Ureter (tissue), 1 donor: ENCODE data around the gene LZIC. TPM values are rescaled to one million over a fixed set of nuclear protein-coding genes. Genes with fewer than 3 reads are reported as not detected.

Experiments used
- DNase-seq: peaks from one replicate; pipeline ENCODE4 v3.0.0-alpha.2; 2020; ENCODE audit warnings: low spot score
- total RNA-seq: library from RNA; stranded (reverse); gene quantifications from one replicate; pipeline ENCODE4 v1.2.4, GENCODE V29; 2023
- donor health status: DM: yes; HTN: yes; CAD: no.

Gene LZIC
- total RNA-seq, 1 donor from 2014 or later: 27.5 TPM

GRCh38 chr1:9910423-9911178 is 32.6 kb downstream of the LZIC start:
- DNase-seq: peak; percentile 100

GRCh38 chr1:9910076-9910422 is 33.1 kb downstream of the LZIC start, which contains the start of gene CTNNBIP1:
Gene CTNNBIP1, minus strand, starts transcription at chr1:9910269. Its CDS starts 38,205 bp downstream, at chr1:9872064.
- no peak for DNase-seq

- peak; percentile 55 for DNase-seq
Measured at GRCh38 chr1:9909234-9910046, 33.8 kb downstream of the LZIC start.

- no peak for DNase-seq
Measured at GRCh38 chr1:9908871-9909233, 34.3 kb downstream of the LZIC start.

- no peak for DNase-seq
Measured at GRCh38 chr1:9907441-9907840, 35.8 kb downstream of the LZIC start.

- no peak for DNase-seq
Measured at GRCh38 chr1:9906466-9906865, 36.7 kb downstream of the LZIC start.

GRCh38 chr1:9905010-9905409 is 38.2 kb downstream of the LZIC start:
- DNase-seq: no peak

- no peak for DNase-seq
Measured at GRCh38 chr1:9904596-9904995, 38.6 kb downstream of the LZIC start.

- DNase-seq: no peak
Measured at GRCh38 chr1:9903801-9904527, 39.2 kb downstream of the LZIC start.

GRCh38 chr1:9902060-9902452 is 41.1 kb downstream of the LZIC start:
- no peak for DNase-seq

- no peak for DNase-seq
Measured at GRCh38 chr1:9901148-9902059, 41.8 kb downstream of the LZIC start.

GRCh38 chr1:9900142-9901043 is 42.8 kb downstream of the LZIC start:
- DNase-seq: peak; percentile 72

- no peak for DNase-seq
Measured at GRCh38 chr1:9894115-9894514, 49.1 kb downstream of the LZIC start.

- DNase-seq: no peak
Measured at GRCh38 chr1:9892563-9893528, 50.3 kb downstream of the LZIC start.

- DNase-seq: no peak
Measured at GRCh38 chr1:9891207-9891606, 52.0 kb downstream of the LZIC start.

- peak; percentile 66 for DNase-seq
Measured at GRCh38 chr1:9890224-9890731, 52.9 kb downstream of the LZIC start.

- no peak for DNase-seq
Measured at GRCh38 chr1:9889411-9889810, 53.8 kb downstream of the LZIC start.

- DNase-seq: no peak
Measured at GRCh38 chr1:9888886-9889285, 54.3 kb downstream of the LZIC start.

- no peak for DNase-seq
Measured at GRCh38 chr1:9887070-9887469, 56.1 kb downstream of the LZIC start.
